A673 (cell line): ENCODE measurements around the gene GALNT12.

Experiments
- EZH2 ChIP-seq: fragments of 200-600 bp; sonication (generic); IDR thresholded peaks from 2 replicates; pipeline ENCODE4 v1.6.1; 2017; ENCODE audit warnings: borderline replicate concordance, low read depth, mild to moderate bottlenecking, mixed read lengths, antibody characterized with exemption, low read length; ENCODE audit not compliant: poor library complexity, severe bottlenecking
- TF ChIP-seq, protein P1 (sequence below): fragments of 300-800, 200-600 bp; sonication (generic); conservative IDR thresholded peaks from 2 replicates; pipeline ENCODE4 v1.5.1; 2017; ENCODE audit warnings: low read depth, mild to moderate bottlenecking, antibody characterized with exemption, low read length, moderate library complexity, mixed read lengths

DNA sequence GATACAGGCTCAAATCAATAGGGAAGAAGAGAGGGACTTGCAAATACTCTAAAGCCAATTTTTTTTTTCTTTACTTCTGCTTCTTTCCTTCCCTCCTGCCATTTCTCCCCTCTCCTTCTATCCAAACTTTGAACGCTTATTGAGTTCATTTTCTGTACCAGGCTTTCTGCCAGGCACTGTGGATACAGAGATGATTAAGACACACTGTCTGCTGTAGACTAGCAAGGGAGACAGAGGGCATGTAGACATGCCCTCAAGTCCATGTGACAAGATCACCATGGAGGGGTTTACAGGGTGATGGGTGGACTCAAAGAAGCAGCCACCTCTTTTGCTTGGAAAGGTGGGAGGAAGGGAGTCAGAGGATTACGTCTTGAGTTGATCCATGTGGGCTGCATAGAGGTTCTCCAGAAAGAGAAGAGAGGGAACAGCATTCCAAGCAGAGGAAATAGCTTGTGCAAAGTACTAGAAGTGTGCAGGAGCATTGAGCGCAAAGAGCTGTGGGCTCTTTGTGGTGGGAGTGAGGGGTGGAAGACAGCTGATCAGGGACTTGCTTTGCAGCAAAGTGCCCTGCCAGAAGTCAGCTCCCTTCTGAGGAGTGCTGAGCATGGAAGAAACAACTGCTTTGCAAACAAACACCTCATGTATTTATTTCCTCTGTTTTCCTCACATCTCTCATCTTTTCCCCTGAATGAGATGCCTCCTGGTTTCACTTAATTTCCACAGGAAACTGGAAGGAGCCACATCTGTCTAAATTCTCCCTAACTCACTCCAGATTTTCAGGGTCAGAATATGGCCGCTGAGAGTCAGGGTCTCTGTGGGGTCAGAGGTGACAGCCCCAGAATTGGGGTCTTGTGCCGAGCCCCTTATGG lies 71.9 kb downstream of the GALNT12 start:
- TF ChIP-seq, protein P1, sequence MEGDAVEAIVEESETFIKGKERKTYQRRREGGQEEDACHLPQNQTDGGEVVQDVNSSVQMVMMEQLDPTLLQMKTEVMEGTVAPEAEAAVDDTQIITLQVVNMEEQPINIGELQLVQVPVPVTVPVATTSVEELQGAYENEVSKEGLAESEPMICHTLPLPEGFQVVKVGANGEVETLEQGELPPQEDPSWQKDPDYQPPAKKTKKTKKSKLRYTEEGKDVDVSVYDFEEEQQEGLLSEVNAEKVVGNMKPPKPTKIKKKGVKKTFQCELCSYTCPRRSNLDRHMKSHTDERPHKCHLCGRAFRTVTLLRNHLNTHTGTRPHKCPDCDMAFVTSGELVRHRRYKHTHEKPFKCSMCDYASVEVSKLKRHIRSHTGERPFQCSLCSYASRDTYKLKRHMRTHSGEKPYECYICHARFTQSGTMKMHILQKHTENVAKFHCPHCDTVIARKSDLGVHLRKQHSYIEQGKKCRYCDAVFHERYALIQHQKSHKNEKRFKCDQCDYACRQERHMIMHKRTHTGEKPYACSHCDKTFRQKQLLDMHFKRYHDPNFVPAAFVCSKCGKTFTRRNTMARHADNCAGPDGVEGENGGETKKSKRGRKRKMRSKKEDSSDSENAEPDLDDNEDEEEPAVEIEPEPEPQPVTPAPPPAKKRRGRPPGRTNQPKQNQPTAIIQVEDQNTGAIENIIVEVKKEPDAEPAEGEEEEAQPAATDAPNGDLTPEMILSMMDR: no peak
- TF ChIP-seq EZH2: no peak
